SK-MEL-5 (cell line): Measurements from ENCODE around the gene CGNL1. TPM values are rescaled to one million over a fixed set of nuclear protein-coding genes. Genes with fewer than 3 reads are reported as not detected.

Experiments used
- DNase-seq: peaks from one replicate; pipeline ENCODE4 v3.0.0-alpha.2; 2016; ENCODE audit warnings: low read depth, low spot score
- in situ Hi-C: cut with HindIII; loops from 2 replicates; pipeline ENCODE4 v1.10.0; 2016; ENCODE audit warnings: low sequenced_read_pairs, high pct_unique_total_duplicates, low pct_unique_long_range_greater_than_20kb
- polyA plus RNA-seq, 2 experiments: library from polyadenylated mRNA; depleted of rRNA; stranded (reverse); fragments of >200 nt; gene quantifications; 2 replicates each; pipeline ENCODE4 v1.2.3, GENCODE V29; 2015
- total RNA-seq: library from RNA; depleted of rRNA; stranded (reverse); fragments of >200 nt; shearing (Covaris generic); gene quantifications from 2 replicates; pipeline ENCODE4 v1.2.3, GENCODE V29; 2014; rRNA removed

CGNL1 gene
- 0.24 TPM in 2 replicates for total RNA-seq
- polyA plus RNA-seq (2015; cell fraction: cytosol; rRNA removed), result 0.19 and 0.32 TPM in 2 replicates
- 0.07 and 0.14 TPM in 2 replicates for polyA plus RNA-seq (2015; cell fraction: nucleus; rRNA removed)

GRCh38 chr15:57375827-57376695 lies at the start of gene CGNL1:
Gene CGNL1, plus strand, starts transcription at chr15:57376505. Its CDS starts 61,495 bp downstream, at chr15:57438000.
- in situ Hi-C loops, result no loop called here
- DNase-seq, result no peak

GRCh38 chr15:57327985-57328471 lies 48.3 kb upstream of the CGNL1 start:
- DNase-seq, result no peak
- in situ Hi-C loops, result no loop called here

GRCh38 chr15:57328479-57328878 lies 47.8 kb upstream of the CGNL1 start:
- in situ Hi-C loops, result no loop called here
- no peak for DNase-seq

- no peak for DNase-seq
- in situ Hi-C loops, result no loop called here
Measured at GRCh38 chr15:57328897-57329296, 47.4 kb upstream of the CGNL1 start.

GRCh38 chr15:57329582-57330367 lies 46.5 kb upstream of the CGNL1 start:
- in situ Hi-C loops, result no loop called here
- no peak for DNase-seq

- in situ Hi-C loops, result no loop called here
- no peak for DNase-seq
Measured at GRCh38 chr15:57330619-57331340, 45.5 kb upstream of the CGNL1 start.

- DNase-seq, result no peak
- in situ Hi-C loops, result no loop called here
Measured at GRCh38 chr15:57332326-57332725, 44.0 kb upstream of the CGNL1 start.

GRCh38 chr15:57333487-57333886 lies 42.8 kb upstream of the CGNL1 start:
- in situ Hi-C loops, result no loop called here
- no peak for DNase-seq

GRCh38 chr15:57334257-57334656 lies 42.0 kb upstream of the CGNL1 start:
- no peak for DNase-seq
- in situ Hi-C loops, result no loop called here

GRCh38 chr15:57335293-57335715 lies 41.0 kb upstream of the CGNL1 start:
- DNase-seq, result no peak
- in situ Hi-C loops, result no loop called here

- in situ Hi-C loops, result no loop called here
- peak; percentile 66 for DNase-seq
Measured at GRCh38 chr15:57335719-57336118, 40.6 kb upstream of the CGNL1 start.

- peak; percentile 12 for DNase-seq
- in situ Hi-C loops, result no loop called here
Measured at GRCh38 chr15:57337868-57338411, 38.4 kb upstream of the CGNL1 start.

GRCh38 chr15:57339321-57339720 lies 37.0 kb upstream of the CGNL1 start:
- no peak for DNase-seq
- in situ Hi-C loops, result no loop called here

- in situ Hi-C loops, result no loop called here
- DNase-seq, result peak; percentile 62
Measured at GRCh38 chr15:57340682-57341259, 35.5 kb upstream of the CGNL1 start.

GRCh38 chr15:57343048-57343447 lies 33.3 kb upstream of the CGNL1 start:
- in situ Hi-C loops, result no loop called here
- DNase-seq, result no peak

GRCh38 chr15:57343498-57343897 lies 32.8 kb upstream of the CGNL1 start:
- DNase-seq, result no peak
- in situ Hi-C loops, result no loop called here

GRCh38 chr15:57344282-57344681 lies 32.0 kb upstream of the CGNL1 start:
- in situ Hi-C loops, result no loop called here
- no peak for DNase-seq
